HG02840 (cell line): ENCODE results near the gene SKOR2.

ENCODE experiments used
- ATAC-seq: cut with Tn5 transposase; IDR thresholded peaks from one replicate; pipeline ENCODE4 v1.9.1; 2021; ENCODE audit warnings: mild to moderate bottlenecking, moderate library complexity, moderate number of reproducible peaks; ENCODE audit not compliant: unreplicated experiment, low FRiP score

SKOR2 gene, protein sequence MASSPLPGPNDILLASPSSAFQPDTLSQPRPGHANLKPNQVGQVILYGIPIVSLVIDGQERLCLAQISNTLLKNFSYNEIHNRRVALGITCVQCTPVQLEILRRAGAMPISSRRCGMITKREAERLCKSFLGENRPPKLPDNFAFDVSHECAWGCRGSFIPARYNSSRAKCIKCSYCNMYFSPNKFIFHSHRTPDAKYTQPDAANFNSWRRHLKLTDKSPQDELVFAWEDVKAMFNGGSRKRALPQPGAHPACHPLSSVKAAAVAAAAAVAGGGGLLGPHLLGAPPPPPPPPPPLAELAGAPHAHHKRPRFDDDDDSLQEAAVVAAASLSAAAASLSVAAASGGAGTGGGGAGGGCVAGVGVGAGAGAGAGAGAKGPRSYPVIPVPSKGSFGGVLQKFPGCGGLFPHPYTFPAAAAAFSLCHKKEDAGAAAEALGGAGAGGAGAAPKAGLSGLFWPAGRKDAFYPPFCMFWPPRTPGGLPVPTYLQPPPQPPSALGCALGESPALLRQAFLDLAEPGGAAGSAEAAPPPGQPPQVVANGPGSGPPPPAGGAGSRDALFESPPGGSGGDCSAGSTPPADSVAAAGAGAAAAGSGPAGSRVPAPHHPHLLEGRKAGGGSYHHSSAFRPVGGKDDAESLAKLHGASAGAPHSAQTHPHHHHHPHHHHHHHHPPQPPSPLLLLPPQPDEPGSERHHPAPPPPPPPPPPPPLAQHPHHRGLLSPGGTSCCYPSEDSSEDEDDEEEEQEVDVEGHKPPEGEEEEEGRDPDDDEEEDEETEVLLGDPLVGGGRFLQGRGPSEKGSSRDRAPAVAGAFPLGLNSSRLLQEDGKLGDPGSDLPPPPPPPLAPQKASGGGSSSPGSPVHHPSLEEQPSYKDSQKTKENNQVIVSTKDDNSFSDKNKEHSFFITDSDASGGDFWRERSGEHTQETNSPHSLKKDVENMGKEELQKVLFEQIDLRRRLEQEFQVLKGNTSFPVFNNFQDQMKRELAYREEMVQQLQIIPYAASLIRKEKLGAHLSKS

DNA sequence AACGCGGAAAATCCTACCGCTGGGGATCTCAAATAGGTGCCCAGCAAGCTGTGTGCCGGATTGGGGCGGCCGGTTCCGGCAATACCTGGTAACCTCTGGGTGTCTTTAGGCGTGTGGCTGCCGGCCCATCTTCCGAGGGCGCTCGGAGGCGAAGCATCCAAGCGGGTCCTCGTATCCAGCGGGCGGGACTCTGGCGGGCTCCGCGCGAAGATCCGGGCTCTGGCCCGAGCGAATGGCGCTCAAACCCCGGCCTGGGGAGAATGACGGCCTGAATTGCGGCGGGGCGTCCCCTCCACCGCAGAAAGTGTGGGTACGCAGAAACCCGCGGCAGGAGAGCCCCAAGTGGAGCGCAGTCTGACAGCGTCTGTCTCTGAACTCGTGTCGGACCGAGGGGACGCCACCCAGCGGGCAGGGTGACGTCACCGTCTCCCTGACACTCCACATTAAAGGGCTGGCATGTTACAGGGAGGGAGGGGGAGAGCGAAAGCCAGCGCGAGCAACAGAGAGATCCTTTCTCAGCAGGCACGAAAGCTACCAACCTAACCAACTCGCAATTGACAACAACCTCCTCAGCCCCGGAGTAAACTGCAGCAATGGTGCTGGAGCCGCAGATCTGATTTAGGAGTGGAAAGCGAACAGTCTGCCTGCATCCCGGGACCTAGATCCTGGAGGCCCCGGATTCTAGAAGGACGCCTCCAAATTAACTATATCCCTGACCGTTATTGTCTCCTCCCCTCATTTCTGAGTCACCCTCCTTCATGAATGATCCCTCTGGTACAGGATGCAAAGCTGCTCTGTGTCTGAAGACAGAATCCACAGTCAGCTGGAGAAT, at the start of gene SKOR2:
Gene SKOR2 (minus strand): TSS at position 372 of the 832 bp plus-strand sequence. CDS start 2,477 bp downstream, outside the sequence.
- no peak for ATAC-seq

DNA sequence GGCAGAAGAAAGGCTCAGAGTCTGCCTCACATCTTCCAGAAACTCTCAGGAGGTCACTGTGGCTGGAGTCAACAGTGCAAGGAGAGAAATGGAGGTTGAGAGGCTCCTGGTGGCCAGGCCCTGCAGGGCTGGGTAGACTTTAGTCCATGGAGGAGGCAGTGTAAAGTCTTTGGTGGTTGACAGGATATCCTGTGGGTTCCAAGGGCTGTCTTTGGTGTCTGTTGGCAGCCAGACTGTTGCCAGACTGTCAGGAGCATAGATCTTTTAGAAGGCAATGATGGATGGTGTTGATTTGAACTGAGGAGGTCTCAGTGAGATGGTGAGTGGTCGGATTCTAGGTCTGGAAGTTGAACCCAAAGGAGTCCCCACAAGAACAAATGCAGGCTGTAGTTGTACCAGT, 45.0 kb upstream of the SKOR2 start:
- no peak for ATAC-seq

DNA sequence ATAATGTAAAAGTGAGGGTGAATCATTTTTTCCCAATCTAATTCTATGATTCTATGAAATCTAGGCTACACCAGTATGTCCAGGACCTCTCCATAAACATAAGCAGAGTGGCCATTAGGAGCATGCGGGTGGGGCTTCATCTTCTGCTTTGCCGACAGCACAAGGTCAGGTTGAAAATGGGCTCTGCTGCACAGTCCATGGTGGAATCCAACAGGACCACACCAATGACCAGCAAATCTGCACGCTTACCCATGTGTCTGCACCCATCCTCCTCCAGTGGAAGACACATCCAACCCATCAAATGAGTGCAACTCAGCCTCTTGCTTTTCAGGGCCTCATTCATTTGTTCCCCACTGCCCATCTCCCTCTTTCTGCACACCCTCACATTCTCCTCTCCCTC, 43.3 kb upstream of the SKOR2 start:
- ATAC-seq, result no peak

DNA sequence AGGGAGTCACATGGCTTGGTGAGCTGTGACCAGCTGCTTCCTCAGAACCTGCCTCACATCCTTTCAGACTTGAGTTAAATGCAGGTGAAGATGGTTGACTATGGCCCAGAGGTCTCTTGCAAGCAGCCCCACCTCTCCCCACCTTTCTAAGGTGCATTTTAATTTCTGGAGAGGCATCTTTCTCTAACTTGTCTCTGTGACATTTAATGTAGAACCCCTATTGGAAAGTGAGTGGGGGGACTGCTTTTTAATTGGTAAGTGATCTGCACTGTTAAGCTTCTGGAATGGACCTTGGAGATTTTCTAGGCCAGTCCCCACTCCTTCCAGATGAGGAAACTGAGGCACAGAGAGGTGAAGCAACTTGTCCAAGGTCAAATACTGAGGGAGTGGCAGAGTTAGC, 37.3 kb upstream of the SKOR2 start:
- no peak for ATAC-seq

DNA sequence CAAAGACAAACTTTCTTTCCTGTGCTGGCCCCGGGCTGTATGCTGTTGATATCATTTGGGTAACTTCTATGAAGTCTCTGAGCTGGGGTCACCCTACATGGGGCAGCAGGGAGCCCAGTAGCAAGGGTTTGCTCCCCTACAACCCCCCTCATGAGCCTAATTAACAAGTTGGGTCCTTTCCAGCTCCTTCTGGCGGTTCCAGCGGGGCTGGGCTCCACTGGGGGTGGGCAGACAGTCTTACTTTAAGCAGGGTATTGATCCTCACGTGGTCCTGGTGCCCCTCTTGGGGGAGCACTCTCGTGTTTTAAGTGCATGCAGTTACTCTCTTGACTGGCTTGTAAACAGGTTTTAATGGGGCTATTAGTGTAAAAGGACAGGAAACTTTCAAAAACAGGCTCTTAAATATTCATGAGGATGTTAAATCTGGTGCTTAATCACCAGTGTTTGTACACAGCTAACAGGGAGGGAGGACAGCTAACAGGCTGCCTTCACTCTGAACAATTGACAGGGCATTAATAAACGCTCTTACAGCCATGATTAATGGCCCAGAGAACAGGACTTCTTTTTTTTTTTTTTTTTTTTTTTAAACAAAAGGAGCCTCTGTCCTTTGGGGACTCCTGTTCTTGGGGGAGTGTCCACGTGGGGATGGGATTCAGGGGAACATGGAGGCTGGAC, 36.6 kb upstream of the SKOR2 start:
- no peak for ATAC-seq

DNA sequence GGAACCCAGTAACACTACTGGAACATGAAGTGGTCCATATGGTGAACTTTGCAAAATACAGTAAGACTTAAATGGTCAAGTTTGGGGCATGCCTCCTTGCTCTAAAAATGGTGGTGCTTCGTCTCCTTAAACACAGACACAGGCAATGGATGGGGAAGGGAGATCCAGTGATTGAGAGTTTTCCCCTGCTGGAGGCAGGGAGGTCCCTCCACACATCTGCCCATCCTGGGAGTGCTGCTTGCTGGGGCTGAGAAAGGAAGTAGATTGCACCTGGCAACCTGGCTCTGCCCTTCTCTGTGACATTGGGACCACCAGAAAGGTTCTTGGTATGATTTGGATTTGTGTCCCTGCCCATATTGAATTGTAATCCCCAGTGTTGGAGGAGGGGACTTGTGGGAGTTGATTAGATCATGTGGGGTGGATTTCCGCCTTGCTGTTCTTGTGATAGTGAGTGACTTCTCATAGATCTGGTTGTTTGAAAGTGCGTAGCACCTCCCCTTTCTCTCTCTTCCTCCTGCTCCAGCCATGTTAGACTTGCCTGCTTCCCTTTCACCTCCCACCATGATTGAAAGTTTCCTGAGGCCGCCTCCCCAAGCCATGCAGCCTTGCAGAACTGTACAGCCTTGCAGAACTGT, 35.4 kb upstream of the SKOR2 start:
- ATAC-seq, result no peak

DNA sequence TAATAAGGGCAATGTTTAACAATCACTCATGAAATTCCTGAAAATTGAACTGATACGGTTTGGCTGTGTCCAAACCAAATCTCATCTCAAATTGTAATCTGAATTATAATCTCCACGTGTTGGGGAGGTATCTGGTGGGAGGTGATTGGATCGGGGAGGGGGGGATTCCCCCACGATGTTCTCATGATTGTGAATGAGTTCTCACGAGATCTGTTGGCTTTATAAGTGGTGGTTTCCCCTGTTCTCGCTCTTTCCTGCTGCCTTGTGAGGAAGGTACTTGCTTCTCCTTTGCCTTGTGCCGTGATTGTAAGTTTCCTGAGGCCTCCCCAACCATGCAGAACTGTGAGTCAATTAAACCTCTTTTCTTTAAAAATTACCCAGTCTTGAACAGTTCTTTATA, 34.0 kb upstream of the SKOR2 start:
- no peak for ATAC-seq

DNA sequence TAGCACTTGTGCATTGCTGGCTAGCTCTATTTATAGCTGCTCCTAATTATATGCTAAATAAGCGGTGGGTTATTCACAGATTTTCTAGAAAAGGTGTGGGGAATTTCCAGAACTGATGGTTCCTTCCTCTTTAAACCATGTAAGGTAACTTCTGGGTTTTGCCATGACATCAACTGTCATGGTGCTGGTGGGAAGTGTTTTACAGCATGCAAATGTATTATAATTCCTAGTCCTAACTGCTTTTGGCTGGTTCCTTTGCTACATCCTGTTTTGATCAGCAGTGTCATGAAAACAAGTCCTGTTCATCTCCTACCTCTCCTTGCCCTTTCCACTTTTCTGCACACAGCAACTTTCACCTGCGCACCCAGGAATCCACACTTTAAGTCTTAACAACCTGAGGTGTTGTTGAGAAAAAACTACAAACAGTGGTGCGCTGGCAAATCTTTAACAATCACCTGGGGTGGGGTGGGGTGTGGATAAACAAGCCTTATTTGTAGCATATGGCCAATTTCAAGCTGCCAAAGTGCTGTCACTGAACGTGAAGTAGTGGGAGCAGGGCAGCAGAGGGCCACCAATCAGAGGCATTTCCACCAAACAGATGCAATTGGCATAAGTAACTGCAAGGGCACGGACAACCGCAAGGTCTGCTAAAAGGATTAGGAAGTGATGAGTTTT, 33.4 kb upstream of the SKOR2 start:
- ATAC-seq, result no peak

DNA sequence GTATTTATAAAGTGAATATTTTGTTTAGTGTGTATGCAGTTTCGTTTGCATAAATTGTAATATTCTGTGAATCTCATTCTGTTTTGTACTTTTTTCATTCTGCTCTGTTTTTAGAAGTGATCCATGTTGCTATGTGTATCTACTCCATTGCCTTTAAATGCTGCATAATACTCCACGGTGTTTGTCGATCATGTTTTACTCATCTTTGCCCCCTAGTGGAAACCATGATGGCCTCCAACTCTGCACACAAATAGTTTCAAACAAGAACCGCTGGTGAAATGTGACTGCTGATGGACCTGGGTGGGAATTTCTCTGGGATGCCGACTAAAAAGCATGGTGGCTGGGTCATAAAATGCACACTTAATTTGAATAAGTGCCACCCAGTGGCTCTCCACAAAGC, 32.0 kb upstream of the SKOR2 start:
- ATAC-seq, result no peak

DNA sequence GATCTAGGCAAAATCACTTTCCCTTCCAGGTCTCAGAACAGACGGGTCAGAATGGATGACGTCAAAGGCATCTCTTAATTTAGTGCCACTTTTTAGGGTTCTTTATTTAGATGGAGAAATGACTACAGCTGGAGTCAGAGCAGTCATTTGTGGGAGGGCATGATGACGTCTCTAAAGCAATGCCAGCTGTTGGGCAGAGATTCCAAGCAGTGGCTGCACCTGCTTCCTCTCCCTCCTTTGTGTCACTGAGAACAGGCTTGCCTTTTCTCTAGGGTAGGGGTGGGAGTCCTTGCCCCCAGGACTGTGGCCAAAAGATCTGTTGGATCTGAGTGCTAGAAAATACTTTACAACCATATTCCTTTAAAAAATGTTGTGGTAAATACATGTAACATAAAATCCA, 28.7 kb upstream of the SKOR2 start:
- no peak for ATAC-seq

DNA sequence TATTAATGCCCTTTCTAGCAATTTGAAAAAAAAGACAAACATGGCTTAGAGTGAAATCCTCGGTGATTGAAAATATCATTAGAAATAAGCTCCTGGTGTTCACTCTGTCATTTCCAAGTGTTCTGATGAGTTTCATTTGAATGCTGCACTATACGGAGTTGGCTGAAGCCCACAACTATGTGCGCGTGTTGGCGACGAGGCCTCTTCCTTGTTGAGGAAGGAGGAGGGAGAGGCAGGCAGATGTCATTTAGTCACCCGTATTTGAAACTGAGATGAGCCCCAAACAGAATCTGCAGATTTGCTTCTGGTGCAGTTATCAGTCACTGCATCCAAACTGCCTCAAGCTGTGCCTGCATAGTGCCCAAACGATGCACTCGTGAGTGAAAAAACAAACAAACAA, 23.5 kb upstream of the SKOR2 start:
- no peak for ATAC-seq

DNA sequence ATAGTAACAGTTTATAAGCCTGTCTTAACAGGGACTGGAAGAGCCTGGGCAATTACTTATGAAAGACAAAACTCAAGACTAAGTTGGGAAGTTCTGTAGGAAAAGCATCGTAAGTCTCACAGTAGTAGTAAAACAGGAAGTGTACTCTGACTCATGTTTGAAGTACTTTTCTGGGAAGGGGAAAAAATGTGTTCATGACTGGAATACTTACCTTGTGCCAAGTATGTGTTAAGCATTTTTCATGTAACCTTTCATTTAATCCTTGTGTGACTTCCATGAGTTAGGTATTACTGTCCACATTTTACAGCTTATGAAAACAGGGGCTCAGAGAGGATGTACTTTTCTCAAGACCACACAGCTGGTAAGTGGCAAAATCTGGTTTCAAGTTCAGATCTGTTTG, 13.7 kb upstream of the SKOR2 start:
- ATAC-seq, result no peak

DNA sequence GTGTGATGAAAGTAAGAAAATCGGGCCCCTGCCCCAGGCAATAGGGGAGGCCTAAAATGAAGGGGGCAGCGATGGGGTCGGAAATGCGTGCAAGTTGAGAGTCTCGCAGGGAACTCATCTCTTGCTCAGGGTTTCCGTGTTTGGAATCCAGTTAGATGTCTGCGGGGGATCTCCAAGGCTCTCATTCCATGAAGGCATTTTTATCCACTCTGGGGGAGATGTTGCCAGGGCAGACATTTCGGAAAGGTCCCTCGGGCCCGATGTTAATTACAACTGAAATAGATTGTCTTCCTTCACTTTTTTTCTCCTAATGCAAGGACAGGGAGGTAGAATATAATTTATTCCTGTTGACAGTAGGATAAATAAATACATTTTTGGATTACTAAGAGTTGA, 12.8 kb upstream of the SKOR2 start:
- no peak for ATAC-seq

DNA sequence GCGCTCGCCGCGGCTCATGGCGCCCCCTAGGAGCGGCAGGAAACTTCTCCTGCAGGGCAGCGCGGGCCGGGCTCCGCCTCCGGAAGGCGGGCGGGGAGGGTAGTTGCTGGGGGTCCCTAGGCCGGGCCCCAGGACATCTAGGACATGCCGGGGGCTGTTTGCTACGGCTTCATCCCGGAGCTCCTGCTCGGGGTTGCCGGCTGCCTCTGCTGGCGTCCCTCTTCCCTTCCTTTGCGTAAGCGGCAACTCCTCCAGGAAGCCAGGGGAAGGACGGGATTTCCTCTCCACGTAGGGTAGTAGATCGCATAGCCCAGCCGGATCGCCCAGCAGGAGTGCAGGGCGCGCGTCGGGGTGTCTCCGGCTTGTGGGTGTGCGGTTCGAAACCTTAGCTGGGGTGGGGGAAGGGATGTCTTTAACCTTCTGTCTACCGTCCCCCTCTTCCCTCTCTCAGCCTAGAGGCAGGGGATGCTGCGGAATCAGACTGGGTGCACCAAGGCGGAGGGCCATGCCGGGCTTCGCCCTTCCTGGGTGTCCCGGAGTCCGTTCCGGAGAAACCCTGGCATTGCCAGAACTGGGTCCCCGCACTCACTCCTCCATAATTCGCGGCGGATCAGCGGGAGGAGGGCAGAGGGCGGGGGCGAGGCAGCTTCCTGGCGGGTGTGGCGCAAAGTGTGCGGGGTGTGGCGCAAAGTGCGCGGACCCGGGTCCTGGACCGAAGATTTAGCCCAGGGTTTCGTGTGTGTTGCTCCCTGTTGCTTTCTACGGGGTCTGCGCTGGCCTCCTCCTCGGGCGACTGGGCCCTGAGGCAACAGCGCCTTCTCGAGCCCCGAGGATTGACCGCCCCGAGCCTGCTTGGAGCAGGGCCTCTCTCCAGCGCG, 12.2 kb upstream of the SKOR2 start:
- ATAC-seq, result no peak

DNA sequence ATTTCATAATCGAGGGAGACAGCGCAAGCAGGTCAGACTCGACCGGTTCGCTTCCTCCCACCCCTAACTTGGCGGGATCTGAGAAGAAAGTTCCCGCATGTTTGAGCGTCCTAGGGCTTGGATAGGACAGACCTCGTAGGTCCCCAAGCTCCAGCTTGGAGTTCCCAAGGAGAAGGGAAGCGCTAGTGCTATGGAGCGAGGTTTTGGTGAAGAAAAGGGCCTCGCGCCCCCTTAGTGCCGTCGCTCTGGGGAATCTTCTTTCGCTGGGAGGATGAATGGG, 11.6 kb upstream of the SKOR2 start:
- ATAC-seq, result no peak

DNA sequence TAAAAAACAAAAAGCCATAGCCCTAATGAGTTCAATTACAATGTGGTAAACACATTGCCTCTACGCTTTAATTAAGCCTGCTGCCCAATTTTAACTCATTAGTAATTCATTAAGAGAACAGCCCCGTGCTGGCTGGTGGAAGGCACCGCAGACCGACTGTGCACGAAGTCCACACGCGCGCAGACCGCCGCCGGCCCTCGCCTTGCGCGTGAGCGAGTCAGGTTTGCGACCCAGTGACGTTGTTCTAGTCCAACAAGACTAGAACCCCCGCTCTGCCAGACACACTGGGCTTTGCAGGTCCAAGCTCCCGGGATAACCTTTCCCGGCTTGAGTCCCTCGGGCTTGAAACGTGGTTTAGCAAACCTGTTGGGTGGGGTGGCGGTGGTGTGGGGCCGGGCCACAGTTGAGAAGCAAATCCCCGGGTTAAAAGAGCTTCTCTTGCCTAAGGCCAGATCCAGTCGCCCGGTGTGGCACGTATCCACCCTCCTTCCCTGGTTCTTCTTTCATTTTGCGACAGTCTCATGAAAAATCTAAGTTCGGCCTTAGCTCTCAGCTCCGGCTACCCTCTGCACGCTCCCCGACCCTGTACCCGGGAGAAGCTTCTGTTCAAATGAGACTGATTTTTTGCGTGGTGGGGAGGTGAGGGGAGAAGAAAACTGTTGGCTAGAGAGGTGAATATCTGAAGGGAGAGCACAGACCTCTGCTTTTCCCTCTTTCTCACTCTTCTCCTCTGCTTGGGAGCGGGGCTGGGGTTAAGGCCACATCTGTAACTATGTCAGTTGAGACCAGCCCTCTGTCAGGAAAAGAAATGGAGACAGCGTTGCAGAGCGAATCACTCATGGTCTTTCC, 11.1 kb upstream of the SKOR2 start:
- no peak for ATAC-seq

DNA sequence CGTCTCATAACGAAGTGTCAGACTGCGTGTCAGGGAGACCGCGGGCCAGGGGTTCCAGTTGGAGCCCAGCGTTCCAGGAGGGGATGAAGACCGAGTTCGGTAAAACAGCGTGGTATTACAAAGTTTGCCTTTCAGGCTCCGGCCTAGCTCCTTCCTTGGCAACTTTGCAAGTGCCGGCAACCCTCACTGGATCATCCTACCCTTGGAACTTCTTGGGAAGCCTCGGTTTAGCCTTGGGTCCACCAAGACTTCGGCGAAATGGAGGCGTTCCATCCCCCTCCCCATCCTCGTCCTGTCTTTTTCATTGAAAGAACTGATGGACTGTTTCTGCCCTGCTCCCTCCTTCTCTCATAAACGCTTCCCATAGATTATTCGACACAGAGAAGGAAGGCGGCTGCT, 10.4 kb upstream of the SKOR2 start:
- no peak for ATAC-seq
